ENCODE data around the gene TMEM269. TPM values are rescaled to one million over a fixed set of nuclear protein-coding genes. Genes with fewer than 3 reads are reported as not detected.
"Not testable (repeated sequence)": the region's sequence is repeated elsewhere in the genome, so short reads cannot be mapped to it uniquely, and the experiment has no call there.

TMEM269 gene
- total RNA-seq, 2 donors from 2014 or later = 0.20 to 0.66 TPM

GRCh38 chr1:42807056-42807668 is 22.4 kb downstream of the TMEM269 start:
- no peak overlapping the region for H3K4me3 ChIP-seq (ENCODE audit: low read length)
- no peaks in the 10 kb centered on the region for H3K4me1 ChIP-seq (ENCODE audit: control insufficient read depth, insufficient read depth, low read length)
- no peak overlapping the region for H3K4me3 Mint-ChIP-seq
- no peak for TF ChIP-seq CTCF (conservative IDR thresholded peaks at IDR 0.05)
- H3K27me3 Mint-ChIP-seq (ENCODE audit: insufficient read depth) = no peaks in the 10 kb centered on the region
- no peak overlapping the region for H3K27ac Mint-ChIP-seq
- no peaks in the 10 kb centered on the region for H3K4me1 Mint-ChIP-seq
- H3K27me3 ChIP-seq (ENCODE audit: control insufficient read depth, insufficient read depth, low read length, poor library complexity, severe bottlenecking) = no peaks in the 10 kb centered on the region
- peaks cover 57% of the 10 kb centered on the region for H3K36me3 Mint-ChIP-seq (ENCODE audit: low read depth)
- H3K9ac ChIP-seq (ENCODE audit: extremely low read depth, low read length, poor library complexity, severe bottlenecking) = no peak overlapping the region
- peaks cover 24% of the 10 kb centered on the region for H3K9me3 ChIP-seq (ENCODE audit: control insufficient read depth, low read length)
- H3K27ac ChIP-seq (ENCODE audit: low read depth, low read length) = no peak overlapping the region
- peaks cover 38% of the 10 kb centered on the region for H3K36me3 ChIP-seq (ENCODE audit: control insufficient read depth, insufficient read depth, low read length)
- DNase-seq = no peak
- H3K9me3 Mint-ChIP-seq = peaks cover 26% of the 10 kb centered on the region

GRCh38 chr1:42814815-42815214 is 30.0 kb downstream of the TMEM269 start:
- H3K36me3 Mint-ChIP-seq (ENCODE audit: low read depth) = peaks cover 27% of the 10 kb centered on the region
- not testable (repeated sequence) for H3K4me1 Mint-ChIP-seq; H3K4me1 ChIP-seq (ENCODE audit: control insufficient read depth, insufficient read depth, low read length); H3K9me3 ChIP-seq (ENCODE audit: control insufficient read depth, low read length); H3K27me3 ChIP-seq (ENCODE audit: control insufficient read depth, insufficient read depth, low read length, poor library complexity, severe bottlenecking); H3K9me3 Mint-ChIP-seq; H3K27ac ChIP-seq (ENCODE audit: low read depth, low read length); H3K9ac ChIP-seq (ENCODE audit: extremely low read depth, low read length, poor library complexity, severe bottlenecking); H3K27me3 Mint-ChIP-seq (ENCODE audit: insufficient read depth); H3K27ac Mint-ChIP-seq; DNase-seq; H3K4me3 ChIP-seq (ENCODE audit: low read length); H3K4me3 Mint-ChIP-seq
- WGBS, 2 experiments (ENCODE audit: insufficient coverage in 1 of 2, insufficient read length in 1 of 2) = no CpG with 5 or more reads among the region's 3 CpGs
- H3K36me3 ChIP-seq (ENCODE audit: control insufficient read depth, insufficient read depth, low read length) = peaks cover 18% of the 10 kb centered on the region

GRCh38 chr1:42815941-42816584 is 31.3 kb downstream of the TMEM269 start:
- no peaks in the 10 kb centered on the region for H3K27me3 Mint-ChIP-seq (ENCODE audit: insufficient read depth)
- WGBS, 2 experiments (ENCODE audit: insufficient coverage in 1 of 2, insufficient read length in 1 of 2) = 54% methylated on average over 7 of the region's 7 CpGs
- H3K4me3 Mint-ChIP-seq = peak overlapping the region; percentile 70
- Histone ChIP-seq H3K27me3 (ENCODE audit: control insufficient read depth, insufficient read depth, low read length, poor library complexity, severe bottlenecking) (no peaks in the 10 kb centered on the region), H3K9me3 (ENCODE audit: control insufficient read depth, low read length) (no peaks in the 10 kb centered on the region), H3K27ac (ENCODE audit: low read depth, low read length) (peak overlapping the region; percentile 88), H3K36me3 (ENCODE audit: control insufficient read depth, insufficient read depth, low read length) (peaks cover 15% of the 10 kb centered on the region), H3K9ac (ENCODE audit: extremely low read depth, low read length, poor library complexity, severe bottlenecking) (peak overlapping the region; percentile 87), H3K4me3 (ENCODE audit: low read length) (peak overlapping the region; percentile 95), H3K4me1 (ENCODE audit: control insufficient read depth, insufficient read depth, low read length) (no peaks in the 10 kb centered on the region)
- no peaks in the 10 kb centered on the region for H3K9me3 Mint-ChIP-seq
- H3K36me3 Mint-ChIP-seq (ENCODE audit: low read depth) = peaks cover 21% of the 10 kb centered on the region
- TF ChIP-seq CTCF (conservative IDR thresholded peaks at IDR 0.05) = no peak
- peak overlapping the region; percentile 90 for H3K27ac Mint-ChIP-seq
- no peak for DNase-seq
- H3K4me1 Mint-ChIP-seq = peaks cover 12% of the 10 kb centered on the region
